Measurements from ENCODE around the gene PTMS.

Gene PTMS

DNA sequence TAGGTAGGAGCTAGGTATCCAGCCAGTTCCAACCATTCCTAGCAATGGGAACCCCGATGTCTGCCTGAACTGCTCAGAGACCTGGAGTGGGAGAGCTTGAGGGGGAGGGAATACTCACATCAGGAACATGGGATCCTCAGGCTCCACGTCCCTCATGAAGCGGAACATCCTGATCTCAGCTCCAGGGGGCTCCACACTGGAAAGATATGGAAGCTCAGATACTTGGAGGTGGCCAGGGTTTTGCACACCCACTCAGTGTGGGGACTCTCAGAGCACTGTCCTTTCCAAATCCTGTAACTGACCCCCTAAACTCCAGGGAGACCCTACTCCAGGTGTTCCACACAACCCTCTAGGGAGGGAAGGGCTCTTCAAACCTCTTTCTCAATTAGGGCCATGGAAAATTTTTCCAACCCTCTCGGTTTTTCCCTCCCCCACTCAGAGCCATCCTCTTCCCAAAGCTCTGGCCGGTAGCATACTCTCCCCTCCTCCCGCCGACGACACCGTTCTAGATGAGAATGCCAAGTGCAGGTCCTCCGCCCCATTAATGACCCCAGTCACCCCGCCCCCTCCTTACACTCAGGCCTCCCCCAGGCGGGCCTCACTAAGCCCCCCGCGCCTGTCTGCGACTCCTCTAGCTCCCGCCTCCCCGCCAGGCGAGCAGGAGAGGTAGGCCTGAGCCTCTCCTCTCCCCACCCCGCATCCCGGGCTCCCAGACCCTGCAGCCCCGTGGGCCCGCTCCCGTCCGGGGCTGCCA, 13.8 kb upstream of the PTMS start:
- peak; percentile 74 for DNase-seq (ENCODE audit: low read depth)

DNA sequence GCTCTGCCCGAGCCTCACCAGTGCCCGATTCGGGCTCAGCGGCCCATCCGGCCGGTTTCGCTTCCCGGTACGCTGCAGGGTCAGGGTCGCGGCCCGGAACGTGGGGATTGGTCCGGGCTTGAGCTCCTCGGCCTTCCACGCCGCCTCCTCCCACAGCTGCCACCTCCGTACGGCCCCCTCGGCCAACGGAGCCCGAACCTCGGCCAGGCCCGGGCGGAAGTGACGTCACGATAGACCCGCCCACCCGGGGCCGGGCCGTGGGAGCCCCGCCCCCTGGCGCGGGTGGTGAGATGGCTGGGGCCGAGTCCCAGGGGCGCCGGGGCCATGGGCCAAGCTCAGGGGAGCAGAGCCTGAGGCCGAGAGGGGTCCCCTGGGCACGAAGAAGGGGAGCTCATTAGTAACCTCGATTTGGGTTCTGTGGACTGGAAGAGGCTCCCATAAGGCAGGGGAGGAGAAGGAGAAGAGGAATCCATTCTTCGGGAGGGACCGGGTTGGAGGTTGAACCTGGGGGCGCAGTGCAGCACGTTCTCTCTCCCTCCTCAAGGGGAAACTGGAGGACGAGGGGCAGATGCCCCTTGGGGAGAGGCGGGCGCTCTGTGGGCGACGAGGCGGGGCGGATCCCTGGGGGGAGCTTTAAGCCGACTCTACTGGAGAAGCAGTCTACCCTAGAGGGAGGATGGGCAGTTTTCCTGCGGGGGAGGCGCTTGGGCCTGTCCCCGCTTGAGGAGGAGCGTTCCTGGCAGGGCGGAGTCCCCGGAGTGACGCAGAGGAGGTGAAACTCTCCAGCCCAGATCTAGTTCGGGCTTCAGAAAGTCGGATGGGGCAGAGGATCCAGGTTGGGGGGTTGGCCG, 13.0 kb upstream of the PTMS start, which contains the start of gene MLF2:
Gene MLF2, minus strand, starts transcription at position 221 of the 851 bp plus-strand sequence. CDS start 807 bp downstream, outside the sequence.
- peak; percentile 99 for DNase-seq (ENCODE audit: low read depth)

GRCh38 chr12:6753772-6754356, 12.3 kb upstream of the PTMS start:
- no peak for DNase-seq (ENCODE audit: low read depth)

- DNase-seq (ENCODE audit: low read depth), result no peak
Observed at GRCh38 chr12:6754411-6754810, 11.8 kb upstream of the PTMS start.

- no peak for DNase-seq (ENCODE audit: low read depth)
Observed at GRCh38 chr12:6757028-6757690, 9.0 kb upstream of the PTMS start.

- DNase-seq (ENCODE audit: low read depth), result no peak
Observed at GRCh38 chr12:6758506-6759095, 7.6 kb upstream of the PTMS start.

- DNase-seq (ENCODE audit: low read depth), result no peak
Observed at GRCh38 chr12:6759741-6760140, 6.4 kb upstream of the PTMS start.

GRCh38 chr12:6763380-6763779, 2.8 kb upstream of the PTMS start:
- no peak for DNase-seq (ENCODE audit: low read depth)

GRCh38 chr12:6764011-6764828, 1.9 kb upstream of the PTMS start:
- peak; percentile 98 for DNase-seq (ENCODE audit: low read depth)

DNA sequence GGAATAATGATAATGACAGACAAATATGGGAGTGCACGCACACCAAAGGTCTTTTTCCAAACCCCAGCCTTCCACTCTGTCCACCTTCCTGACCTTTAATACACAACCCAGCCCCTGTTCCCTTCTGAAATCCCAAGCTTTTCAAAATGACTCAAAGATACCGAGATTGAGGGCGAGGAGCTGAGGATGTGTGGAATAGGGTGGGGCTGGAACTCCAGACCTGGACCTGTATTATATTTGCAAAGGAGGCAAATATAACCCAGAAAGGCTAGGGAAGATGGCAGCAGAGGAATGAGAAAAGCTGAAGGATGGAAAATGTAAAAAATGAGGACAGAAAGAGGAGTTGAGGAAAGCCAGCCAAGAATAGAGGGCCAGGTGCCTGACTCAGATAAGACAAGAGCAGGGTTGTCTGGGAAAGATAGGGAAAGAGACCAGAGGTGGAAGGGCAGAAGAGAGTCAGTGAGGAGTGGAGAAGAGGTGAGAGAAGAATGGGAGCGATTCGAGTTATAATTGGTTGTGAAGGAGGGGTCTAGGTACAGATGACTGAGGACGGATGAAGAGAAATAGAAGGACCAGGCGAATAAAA, 1.0 kb upstream of the PTMS start:
- DNase-seq (ENCODE audit: low read depth), result peak; percentile 37

GRCh38 chr12:6766651-6767349, 637 bp downstream of the PTMS start:
- peak; percentile 85 for DNase-seq (ENCODE audit: low read depth)

- DNase-seq (ENCODE audit: low read depth), result peak; percentile 47
Observed at GRCh38 chr12:6767353-6768319, 1.5 kb downstream of the PTMS start.

- no peak for DNase-seq (ENCODE audit: low read depth)
Observed at GRCh38 chr12:6768437-6768914, 2.3 kb downstream of the PTMS start.

- DNase-seq (ENCODE audit: low read depth), result no peak
Observed at GRCh38 chr12:6768990-6769389, 2.8 kb downstream of the PTMS start.

DNA sequence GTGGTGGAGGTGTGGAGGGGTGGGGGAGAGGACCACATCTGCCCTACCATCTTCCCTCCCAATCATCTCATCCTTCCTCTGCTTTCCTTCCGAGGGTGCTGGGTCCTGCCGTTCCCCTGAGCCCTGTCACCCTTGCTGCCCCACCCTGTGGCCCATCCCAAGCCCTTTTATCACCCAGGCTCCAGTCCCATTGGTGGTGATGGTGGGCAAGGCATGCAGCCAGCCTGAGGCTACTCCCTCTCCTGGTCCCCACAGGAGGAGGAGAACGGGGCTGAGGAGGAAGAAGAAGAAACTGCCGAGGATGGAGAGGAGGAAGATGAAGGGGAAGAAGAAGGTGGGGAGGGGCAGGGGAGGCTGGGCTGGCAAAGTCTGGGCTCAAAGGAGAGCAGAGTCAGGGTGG, 3.5 kb downstream of the PTMS start:
- DNase-seq (ENCODE audit: low read depth), result no peak

GRCh38 chr12:6770094-6770493, 3.9 kb downstream of the PTMS start:
- no peak for DNase-seq (ENCODE audit: low read depth)

- no peak for DNase-seq (ENCODE audit: low read depth)
Observed at GRCh38 chr12:6770600-6770999, 4.4 kb downstream of the PTMS start.

- DNase-seq (ENCODE audit: low read depth), result no peak
Observed at GRCh38 chr12:6771091-6771495, 4.9 kb downstream of the PTMS start.
